DND-41 (cell line): ENCODE measurements around the gene PCARE.

ENCODE experiments used
- EZH2 ChIP-seq: IDR thresholded peaks from 3 replicates; pipeline ENCODE4 v1.6.1; 2012; ENCODE audit warnings: borderline replicate concordance, low read depth, mild to moderate bottlenecking, moderate library complexity, low read length, inconsistent platforms; ENCODE audit not compliant: severe bottlenecking
- TF ChIP-seq, protein P1 (sequence below): IDR thresholded peaks from 2 replicates; pipeline ENCODE4 v1.5.1; 2012; ENCODE audit warnings: borderline replicate concordance, low read length, moderate library complexity, mild to moderate bottlenecking; ENCODE audit not compliant: poor library complexity, severe bottlenecking; ENCODE audit errors: extremely low read depth

DNA sequence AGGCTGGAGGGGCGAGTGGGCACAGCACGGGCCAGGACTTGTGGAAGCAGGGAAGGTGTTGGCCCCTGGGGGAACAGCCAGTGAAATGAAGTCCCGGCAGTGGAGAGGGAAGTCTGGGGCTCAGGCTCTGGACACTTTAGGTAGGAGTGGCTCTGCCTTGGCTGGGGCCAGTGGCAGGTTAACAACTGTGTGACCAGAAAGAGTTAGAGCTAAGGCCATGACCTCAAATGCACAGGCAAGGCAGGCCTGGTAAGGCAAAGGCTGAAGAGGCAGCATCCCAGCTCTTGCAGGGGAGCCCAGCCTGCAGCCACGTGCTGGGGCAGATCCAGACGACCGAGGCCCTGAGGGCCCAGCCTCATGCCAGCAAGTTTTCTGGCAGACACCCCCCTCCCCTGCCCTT, 21.5 kb downstream of the PCARE start:
- TF ChIP-seq, protein P1, sequence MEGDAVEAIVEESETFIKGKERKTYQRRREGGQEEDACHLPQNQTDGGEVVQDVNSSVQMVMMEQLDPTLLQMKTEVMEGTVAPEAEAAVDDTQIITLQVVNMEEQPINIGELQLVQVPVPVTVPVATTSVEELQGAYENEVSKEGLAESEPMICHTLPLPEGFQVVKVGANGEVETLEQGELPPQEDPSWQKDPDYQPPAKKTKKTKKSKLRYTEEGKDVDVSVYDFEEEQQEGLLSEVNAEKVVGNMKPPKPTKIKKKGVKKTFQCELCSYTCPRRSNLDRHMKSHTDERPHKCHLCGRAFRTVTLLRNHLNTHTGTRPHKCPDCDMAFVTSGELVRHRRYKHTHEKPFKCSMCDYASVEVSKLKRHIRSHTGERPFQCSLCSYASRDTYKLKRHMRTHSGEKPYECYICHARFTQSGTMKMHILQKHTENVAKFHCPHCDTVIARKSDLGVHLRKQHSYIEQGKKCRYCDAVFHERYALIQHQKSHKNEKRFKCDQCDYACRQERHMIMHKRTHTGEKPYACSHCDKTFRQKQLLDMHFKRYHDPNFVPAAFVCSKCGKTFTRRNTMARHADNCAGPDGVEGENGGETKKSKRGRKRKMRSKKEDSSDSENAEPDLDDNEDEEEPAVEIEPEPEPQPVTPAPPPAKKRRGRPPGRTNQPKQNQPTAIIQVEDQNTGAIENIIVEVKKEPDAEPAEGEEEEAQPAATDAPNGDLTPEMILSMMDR: no peak
- no peak for TF ChIP-seq EZH2
